Heart left ventricle (tissue), 16 donors: ENCODE measurements around the gene ALDH18A1. TPM values are rescaled to one million over a fixed set of nuclear protein-coding genes. Genes with fewer than 3 reads are reported as not detected.

Experiments used
- ATAC-seq, 4 donors: fragments of 200-7000 bp; cut with Tn5 transposase; one replicate each; pipeline ENCODE4 v1.9.1; 2020 to 2022; ENCODE audit warnings: moderate library complexity in 4 of 4, mild to moderate bottlenecking in 3 of 4, moderate number of reproducible peaks in 1 of 4
- DNase-seq, 5 donors: peaks; one replicate each; pipeline ENCODE4 v3.0.0-alpha.2; 2020
- H3K27ac ChIP-seq, 12 donors: fragments of 200-600 bp; sonication (generic) in 4 of 12; one replicate each; pipeline versions ENCODE4 v1.5.0 to v1.8.0; 2016 to 2022; ENCODE audit warnings: mild to moderate bottlenecking in 2 of 12
- H3K27me3 ChIP-seq, 9 donors: fragments of 200-600 bp; sonication (generic) in 2 of 9; one replicate each; pipeline versions ENCODE4 v1.5.1 to v1.8.0; 2016 to 2022; ENCODE audit warnings: mild to moderate bottlenecking in 3 of 9
- H3K36me3 ChIP-seq, 9 donors: fragments of 200-600 bp; sonication (generic) in 2 of 9; one replicate each; pipeline versions ENCODE4 v1.5.0 to v1.8.0; 2018 to 2022; ENCODE audit warnings: mild to moderate bottlenecking in 2 of 9
- H3K4me1 ChIP-seq, 12 donors: fragments of 200-600 bp; sonication (generic) in 4 of 12; one replicate each; pipeline versions ENCODE4 v1.5.0 to v1.8.0; 2016 to 2022; ENCODE audit warnings: mild to moderate bottlenecking in 3 of 12
- H3K4me3 ChIP-seq, 12 donors: fragments of 200-600 bp; sonication (generic) in 4 of 12; one replicate each; pipeline versions ENCODE4 v1.5.0 to v1.8.0; 2017 to 2022; ENCODE audit warnings: mild to moderate bottlenecking in 9 of 12, moderate library complexity in 4 of 12
- H3K9me3 ChIP-seq, 12 donors: fragments of 200-600 bp; sonication (generic) in 4 of 12; one replicate each; pipeline versions ENCODE4 v1.5.0 to v1.8.0; 2016 to 2022; ENCODE audit warnings: mild to moderate bottlenecking in 1 of 12
- POLR2A ChIP-seq, 2 donors: fragments of 450-650 bp; IDR thresholded peaks; one replicate each; pipeline ENCODE4 v1.6.1; 2017; ENCODE audit warnings: antibody characterized with exemption in 2 of 2, mild to moderate bottlenecking in 2 of 2, moderate library complexity in 2 of 2
- WGBS, 4 donors: extraction: QIAGEN DNeasy Blood & Tissue Kit in 2 of 4; methylation state at CpG; one replicate each; pipeline versions ENCODE4 v1.1.5 to v1.1.7; 2013 to 2018; 5-methylcytosine and 5-hydroxymethylcytosine counted together
- intact Hi-C, 10 donors: fragments of 100-400 bp; cut with DNase I; formaldehyde crosslinking; loops; one replicate each; pipeline versions ENCODE4 v1.11.1 to v1.14.2; 2022
- polyA plus RNA-seq, 2 donors: library from polyadenylated mRNA; stranded (reverse); fragments of 200-250 nt; gene quantifications; one replicate each; pipeline ENCODE4 v1.2.3, GENCODE V29; 2013
- total RNA-seq, 9 donors: library from RNA; depleted of rRNA in 2 of 9; stranded (reverse); fragments of >200 nt in 2 of 9; fragmentation: NEBNext Ultra II Directional in 3 of 9; extraction: Animal tissue kit (Norgen Biotek cat#: 25700) in 3 of 9; gene quantifications; one replicate each; pipeline versions ENCODE4 v1.1.0 to v1.2.4, GENCODE V29; 2016 to 2023
- TF ChIP-seq, protein P1 (sequence below), 12 donors: fragments of 200-600 bp; sonication (generic) in 4 of 12; IDR thresholded peaks; one replicate each; pipeline versions ENCODE4 v1.5.0 to v1.8.0; 2018 to 2022; ENCODE audit warnings: antibody characterized with exemption in 12 of 12, mild to moderate bottlenecking in 5 of 12
- donor health status: ischemic (EF 13 %, LVEDD 7.1; RV severe dilation, severe dysfunction).
- donor health status: healthy with polysubstance abuse.
- donor health status: DM: no; HTN: yes; CAD: no.
- donor health status: DM: no; HTN: no; CAD: no.
- donor health status: ischemic (EF 25% LVEDD 6.9; RV normal size, moderate dysfunction).
- donor health status: ischemic (EF 25% LVEDD 5.7; RV mildly dilated, moderate dysfunction).
- donor health status: healthy.
- donor health status: DM: yes; HTN: yes; CAD: no.
- donor health status: ischemic (EF 35%, LVEDD 5.7; RV mildly dilated, moderate dysfunction).
- donor health status: nonischemic (EF 11% LVEDD 7.7; RV severe dilation, severe dysfunction).
- donor health status: DM: yes; HTN: yes; CAD: no.
- donor health status: PGD.
- donor health status: ischemic (EF 29% LVEDD 5.4; RV normal size, mild dysfunction).
- donor health status: nonischemic (EF 23%, LVEDD 6.1; RV moderate dilation, normal function).

ALDH18A1 gene
- total and polyA plus RNA-seq, 11 donors, result 4.2 to 25.9 (median 12.5) TPM

DNA sequence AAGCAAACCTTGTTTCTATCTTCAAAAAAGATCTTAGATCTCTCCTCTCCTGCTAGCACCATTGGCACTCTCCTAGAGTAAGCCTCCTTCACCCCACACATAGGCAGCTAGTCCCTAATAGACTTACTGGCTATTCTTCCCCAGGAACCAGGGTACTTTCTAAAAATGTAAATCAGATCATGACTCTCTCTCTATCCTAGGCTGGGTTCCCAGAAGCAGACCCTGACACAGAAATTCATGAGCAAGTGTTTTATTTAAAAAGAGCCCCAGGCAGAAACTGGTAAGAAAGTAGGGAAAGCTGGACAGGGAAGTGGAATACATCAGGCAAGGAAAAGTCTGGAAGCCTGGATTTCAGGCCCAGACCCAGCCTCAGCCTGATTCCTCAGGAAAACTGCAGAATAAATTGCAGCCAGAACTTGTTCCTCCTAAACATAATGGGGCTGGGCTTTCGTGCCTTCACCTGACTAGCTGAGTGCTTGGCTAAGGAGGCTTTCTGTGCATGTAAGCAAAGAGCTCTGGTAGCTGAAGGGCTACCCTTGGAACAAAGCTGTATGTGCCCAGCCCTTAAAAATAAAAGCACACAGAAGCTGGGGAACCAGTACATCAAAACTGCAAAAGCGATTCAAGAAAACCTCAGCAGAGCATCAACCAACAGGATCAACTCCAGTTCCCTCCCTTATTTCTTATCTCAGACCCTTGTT is 76.5 kb downstream of the ALDH18A1 start:
- H3K9me3 ChIP-seq, result no peaks in the 10 kb centered on the region
- no peak overlapping the region for H3K27ac ChIP-seq
- no peaks in the 10 kb centered on the region for H3K36me3 ChIP-seq
- intact Hi-C loops, result no loop called here
- 61 to 76% (median 73%) methylated on average over 2 of the region's 2 CpGs for WGBS, 4 donors
- DNase-seq, result no peak
- no peaks in the 10 kb centered on the region for H3K27me3 ChIP-seq
- peaks cover 0 to 16% (median 6%) of the 10 kb centered on the region in 12 donors for H3K4me1 ChIP-seq
- ATAC-seq, result no peak
- no peak overlapping the region for H3K4me3 ChIP-seq
- TF ChIP-seq, protein P1, sequence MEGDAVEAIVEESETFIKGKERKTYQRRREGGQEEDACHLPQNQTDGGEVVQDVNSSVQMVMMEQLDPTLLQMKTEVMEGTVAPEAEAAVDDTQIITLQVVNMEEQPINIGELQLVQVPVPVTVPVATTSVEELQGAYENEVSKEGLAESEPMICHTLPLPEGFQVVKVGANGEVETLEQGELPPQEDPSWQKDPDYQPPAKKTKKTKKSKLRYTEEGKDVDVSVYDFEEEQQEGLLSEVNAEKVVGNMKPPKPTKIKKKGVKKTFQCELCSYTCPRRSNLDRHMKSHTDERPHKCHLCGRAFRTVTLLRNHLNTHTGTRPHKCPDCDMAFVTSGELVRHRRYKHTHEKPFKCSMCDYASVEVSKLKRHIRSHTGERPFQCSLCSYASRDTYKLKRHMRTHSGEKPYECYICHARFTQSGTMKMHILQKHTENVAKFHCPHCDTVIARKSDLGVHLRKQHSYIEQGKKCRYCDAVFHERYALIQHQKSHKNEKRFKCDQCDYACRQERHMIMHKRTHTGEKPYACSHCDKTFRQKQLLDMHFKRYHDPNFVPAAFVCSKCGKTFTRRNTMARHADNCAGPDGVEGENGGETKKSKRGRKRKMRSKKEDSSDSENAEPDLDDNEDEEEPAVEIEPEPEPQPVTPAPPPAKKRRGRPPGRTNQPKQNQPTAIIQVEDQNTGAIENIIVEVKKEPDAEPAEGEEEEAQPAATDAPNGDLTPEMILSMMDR (IDR thresholded peaks at IDR 0.05), result no peak
- no peak for TF ChIP-seq POLR2A (IDR thresholded peaks at IDR 0.05)

DNA sequence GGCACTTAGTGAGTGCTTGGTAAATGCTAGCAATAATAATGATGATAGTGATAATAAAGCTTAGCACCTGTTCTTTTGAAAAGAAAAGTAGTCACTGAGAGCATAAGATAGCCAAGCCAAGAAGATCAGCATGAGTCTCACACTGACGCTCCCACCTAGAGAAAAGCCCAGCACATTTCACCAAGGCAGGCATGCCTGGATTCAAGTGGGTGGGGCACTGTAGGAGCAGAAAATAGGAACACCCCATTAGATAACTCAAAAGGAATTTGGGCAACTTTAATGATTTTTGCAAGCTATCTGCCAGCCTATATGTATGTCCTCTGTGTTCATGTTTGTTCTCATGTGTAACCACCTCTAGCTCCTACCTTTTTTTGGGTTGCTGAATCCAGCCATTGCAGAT is 77.2 kb downstream of the ALDH18A1 start:
- 75 to 86% (median 83%) methylated on average over 1 of the region's 1 CpG for WGBS, 4 donors
- TF ChIP-seq POLR2A (IDR thresholded peaks at IDR 0.05), result no peak
- TF ChIP-seq, protein P1 (IDR thresholded peaks at IDR 0.05), result no peak
- H3K36me3 ChIP-seq, result no peaks in the 10 kb centered on the region
- no peaks in the 10 kb centered on the region for H3K9me3 ChIP-seq
- H3K27me3 ChIP-seq, result no peaks in the 10 kb centered on the region
- H3K4me3 ChIP-seq, result no peak overlapping the region
- intact Hi-C loops, result no loop called here
- DNase-seq, result no peak
- no peak for ATAC-seq
- H3K27ac ChIP-seq, result no peak overlapping the region
- peaks cover 0 to 23% (median 8%) of the 10 kb centered on the region in 12 donors for H3K4me1 ChIP-seq

DNA sequence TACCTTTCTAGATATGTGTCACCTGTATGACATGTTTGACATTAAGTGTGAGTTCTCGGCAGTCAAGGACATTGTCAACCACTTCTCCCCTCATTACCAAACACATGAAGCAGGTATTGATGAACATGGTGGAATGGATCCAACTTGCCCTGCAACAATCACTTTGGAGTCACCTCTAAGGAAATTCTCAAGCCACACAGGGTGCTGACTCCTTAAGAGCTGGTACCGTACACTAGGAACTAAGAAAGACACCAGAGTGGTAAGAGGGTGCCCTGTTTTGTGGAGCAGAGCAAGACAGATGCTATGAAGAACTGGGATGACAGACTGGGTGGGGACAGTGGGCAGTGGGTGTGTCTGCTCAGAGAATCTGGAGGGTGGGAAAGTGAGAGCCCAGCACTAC is 77.9 kb downstream of the ALDH18A1 start:
- Histone ChIP-seq H3K4me1 (peaks cover 0 to 30% (median 9%) of the 10 kb centered on the region in 12 donors), H3K27ac (no peak overlapping the region), H3K36me3 (no peaks in the 10 kb centered on the region), H3K9me3 (no peaks in the 10 kb centered on the region), H3K27me3 (no peaks in the 10 kb centered on the region), H3K4me3 (no peak overlapping the region)
- DNase-seq (no peak), ATAC-seq (no peak)
- intact Hi-C loops, result no loop called here
- 93 to 100% (median 97%) methylated on average over 2 of the region's 2 CpGs for WGBS, 4 donors
- TF ChIP-seq POLR2A (IDR thresholded peaks at IDR 0.05), result no peak
- TF ChIP-seq, protein P1 (IDR thresholded peaks at IDR 0.05), result no peak

DNA sequence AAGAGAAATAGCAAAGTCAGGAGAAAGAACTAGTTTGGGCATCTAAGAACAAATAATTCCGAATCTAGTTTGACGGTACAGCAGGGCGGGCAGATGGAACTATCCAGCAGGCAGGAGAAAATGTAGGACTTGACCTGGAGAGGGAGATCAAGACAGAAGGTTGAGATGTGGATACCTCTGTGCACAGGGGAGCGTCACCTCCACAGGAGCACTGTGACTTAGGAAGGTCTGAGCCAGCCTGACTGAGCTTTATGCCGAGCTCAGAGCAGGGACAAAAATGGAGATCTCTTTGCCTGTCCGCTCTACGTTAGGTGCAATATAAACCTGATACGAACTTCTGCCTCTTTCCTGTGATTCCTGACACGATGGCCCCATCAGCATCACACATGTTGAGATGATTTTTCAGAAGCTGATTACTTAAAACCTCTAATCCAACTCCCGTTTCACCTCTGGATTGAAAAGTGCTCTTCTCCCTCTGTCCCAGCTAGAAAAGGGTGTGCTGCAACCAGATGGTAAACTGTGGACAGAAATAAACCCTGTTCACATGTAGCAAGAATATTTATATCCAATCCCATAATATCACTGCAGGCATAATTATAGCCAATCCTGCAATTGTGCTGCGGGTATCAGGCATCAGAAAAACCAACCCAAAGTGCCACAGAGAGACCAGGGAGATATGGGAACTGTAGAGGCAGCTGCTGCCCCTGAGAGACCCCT is 81.7 kb downstream of the ALDH18A1 start:
- ATAC-seq, result peak; percentile 41 to 62 (median 60)
- Histone ChIP-seq H3K27me3 (no peaks in the 10 kb centered on the region), H3K4me1 (peaks cover 0 to 36% (median 9%) of the 10 kb centered on the region in 12 donors), H3K36me3 (no peaks in the 10 kb centered on the region), H3K9me3 (no peaks in the 10 kb centered on the region), H3K4me3 (peak overlapping the region in 1 of 12 donors; percentile 15), H3K27ac (peak overlapping the region in 8 of 12 donors; percentile 19 to 73 (median 58))
- no peak for DNase-seq
- intact Hi-C loops, result no loop called here
- TF ChIP-seq, protein P1 (IDR thresholded peaks at IDR 0.05), result no peak
- no peak for TF ChIP-seq POLR2A (IDR thresholded peaks at IDR 0.05)
- 50 to 56% (median 53%) methylated on average over 11 of the region's 11 CpGs for WGBS, 4 donors
